HL-60/S4 treated with retinoic acid at 250 ng/mL for 4 days and 3 days (cell line): ENCODE results near the gene GPRASP1.
"Not testable (repeated sequence)": the region's sequence is repeated elsewhere in the genome, so short reads cannot be mapped to it uniquely, and the experiment has no call there.

ENCODE experiments used
- in situ Hi-C: fragments of 300-500 bp; cut with MboI; formaldehyde crosslinking; loops from 2 replicates; pipeline ENCODE4 v1.7.0; 2022; ENCODE audit warnings: low sequenced_read_pairs

GPRASP1 gene, protein sequence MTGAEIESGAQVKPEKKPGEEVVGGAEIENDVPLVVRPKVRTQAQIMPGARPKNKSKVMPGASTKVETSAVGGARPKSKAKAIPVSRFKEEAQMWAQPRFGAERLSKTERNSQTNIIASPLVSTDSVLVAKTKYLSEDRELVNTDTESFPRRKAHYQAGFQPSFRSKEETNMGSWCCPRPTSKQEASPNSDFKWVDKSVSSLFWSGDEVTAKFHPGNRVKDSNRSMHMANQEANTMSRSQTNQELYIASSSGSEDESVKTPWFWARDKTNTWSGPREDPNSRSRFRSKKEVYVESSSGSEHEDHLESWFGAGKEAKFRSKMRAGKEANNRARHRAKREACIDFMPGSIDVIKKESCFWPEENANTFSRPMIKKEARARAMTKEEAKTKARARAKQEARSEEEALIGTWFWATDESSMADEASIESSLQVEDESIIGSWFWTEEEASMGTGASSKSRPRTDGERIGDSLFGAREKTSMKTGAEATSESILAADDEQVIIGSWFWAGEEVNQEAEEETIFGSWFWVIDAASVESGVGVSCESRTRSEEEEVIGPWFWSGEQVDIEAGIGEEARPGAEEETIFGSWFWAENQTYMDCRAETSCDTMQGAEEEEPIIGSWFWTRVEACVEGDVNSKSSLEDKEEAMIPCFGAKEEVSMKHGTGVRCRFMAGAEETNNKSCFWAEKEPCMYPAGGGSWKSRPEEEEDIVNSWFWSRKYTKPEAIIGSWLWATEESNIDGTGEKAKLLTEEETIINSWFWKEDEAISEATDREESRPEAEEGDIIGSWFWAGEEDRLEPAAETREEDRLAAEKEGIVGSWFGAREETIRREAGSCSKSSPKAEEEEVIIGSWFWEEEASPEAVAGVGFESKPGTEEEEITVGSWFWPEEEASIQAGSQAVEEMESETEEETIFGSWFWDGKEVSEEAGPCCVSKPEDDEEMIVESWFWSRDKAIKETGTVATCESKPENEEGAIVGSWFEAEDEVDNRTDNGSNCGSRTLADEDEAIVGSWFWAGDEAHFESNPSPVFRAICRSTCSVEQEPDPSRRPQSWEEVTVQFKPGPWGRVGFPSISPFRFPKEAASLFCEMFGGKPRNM (N-terminal part only)

DNA sequence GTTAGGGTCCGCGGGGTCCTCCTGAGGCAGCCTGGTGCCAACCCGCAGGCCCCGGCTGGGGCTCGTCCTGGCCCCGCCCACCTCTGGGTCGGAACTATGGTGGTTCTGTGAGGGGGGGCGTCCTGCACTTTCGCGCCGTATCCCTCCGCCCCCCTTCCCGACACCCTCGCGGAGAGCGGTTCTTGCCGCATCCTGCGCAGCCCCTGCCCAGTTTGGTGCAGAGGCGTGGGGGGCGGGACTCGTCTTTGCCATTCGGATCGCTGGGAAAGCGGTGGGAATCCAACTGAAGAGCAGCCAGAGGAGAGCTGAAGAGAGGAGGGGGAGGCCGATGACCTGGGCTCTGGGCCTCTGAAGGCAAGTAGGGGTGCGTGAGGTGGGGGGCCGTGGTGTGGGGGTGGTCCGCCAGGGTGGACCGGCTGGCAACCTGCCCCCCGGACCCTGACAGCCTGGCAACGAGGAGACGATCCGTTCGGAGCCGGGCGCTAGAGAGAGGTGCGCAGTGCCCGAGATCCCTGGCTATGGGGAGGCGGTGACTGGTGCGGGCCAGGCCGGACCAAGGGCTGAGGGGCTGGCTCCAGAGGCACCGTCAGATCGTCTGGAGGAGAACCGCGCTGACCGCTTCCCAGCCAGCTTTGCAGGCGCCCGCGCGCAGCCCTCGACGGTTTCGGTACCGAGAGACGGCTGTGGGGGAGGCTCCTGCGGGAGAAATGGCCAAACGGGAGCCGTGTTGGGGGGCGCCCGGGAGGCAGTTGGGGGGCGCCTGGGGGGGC, at the start of gene GPRASP1:
TSS of gene GPRASP1 (plus strand) at position 242 of the 770 bp plus-strand sequence. CDS start 2,431 bp downstream, outside the sequence.
- in situ Hi-C loops, result no loop called here

DNA sequence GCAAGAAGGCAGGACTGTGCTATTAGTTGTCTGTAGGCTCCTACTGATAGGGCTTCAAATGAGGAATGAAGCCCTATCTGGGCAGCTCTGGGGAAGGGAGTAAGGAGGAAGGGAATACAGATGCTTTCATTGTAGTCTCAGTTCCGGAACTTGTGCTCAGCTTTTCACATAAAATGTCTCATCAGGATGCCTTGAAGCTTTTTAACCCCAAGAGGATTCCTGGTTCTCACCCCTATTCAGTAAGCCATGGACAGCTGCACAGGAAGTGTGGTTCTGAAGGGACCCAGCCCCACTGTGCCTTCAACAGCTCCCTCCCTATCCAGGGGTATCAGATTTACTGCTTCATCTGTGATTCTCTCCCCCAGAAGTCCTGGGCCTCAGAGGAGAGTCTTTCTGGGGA, 47.0 kb upstream of the GPRASP1 start:
- in situ Hi-C loops, result no loop called here

DNA sequence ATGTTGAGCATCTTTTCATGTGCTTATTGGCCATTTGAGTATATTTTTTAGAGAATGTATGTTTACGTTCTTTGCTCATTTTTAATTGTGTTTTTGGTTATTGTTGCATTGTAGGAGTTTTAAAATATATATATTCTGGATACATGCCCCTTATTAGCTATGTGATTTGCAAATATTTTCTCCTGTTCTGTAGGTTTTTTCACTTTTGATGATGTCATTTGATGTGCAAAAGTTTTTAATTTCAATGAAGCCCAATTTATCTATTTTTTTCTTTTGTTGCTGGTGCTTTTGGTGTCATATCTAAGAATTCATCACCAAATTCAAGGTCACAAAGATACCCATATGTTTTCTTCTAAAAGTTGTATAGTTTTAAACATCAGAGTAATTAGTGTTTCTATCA, 45.2 kb upstream of the GPRASP1 start:
- in situ Hi-C loops, result no loop called here

DNA sequence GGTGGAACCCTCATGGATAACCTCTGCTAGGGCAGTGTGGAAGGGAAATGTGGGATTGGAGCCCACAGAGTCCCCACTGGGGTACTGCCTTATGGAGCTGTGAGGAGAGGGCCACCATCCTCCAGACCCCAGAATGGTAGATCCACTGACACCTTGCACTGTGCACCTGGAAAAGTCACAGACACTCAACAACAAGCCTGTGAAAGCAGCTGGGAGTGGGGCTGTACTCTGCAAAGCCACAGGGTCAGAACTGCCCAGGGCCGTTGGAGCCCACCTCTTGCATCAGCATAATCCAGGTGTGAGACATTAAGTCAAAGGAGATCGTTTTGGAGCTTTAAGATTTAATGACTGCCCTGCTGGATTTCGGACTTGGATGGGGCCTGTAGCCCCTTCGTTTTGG, 40.4 kb upstream of the GPRASP1 start:
- in situ Hi-C loops, result no loop called here

DNA sequence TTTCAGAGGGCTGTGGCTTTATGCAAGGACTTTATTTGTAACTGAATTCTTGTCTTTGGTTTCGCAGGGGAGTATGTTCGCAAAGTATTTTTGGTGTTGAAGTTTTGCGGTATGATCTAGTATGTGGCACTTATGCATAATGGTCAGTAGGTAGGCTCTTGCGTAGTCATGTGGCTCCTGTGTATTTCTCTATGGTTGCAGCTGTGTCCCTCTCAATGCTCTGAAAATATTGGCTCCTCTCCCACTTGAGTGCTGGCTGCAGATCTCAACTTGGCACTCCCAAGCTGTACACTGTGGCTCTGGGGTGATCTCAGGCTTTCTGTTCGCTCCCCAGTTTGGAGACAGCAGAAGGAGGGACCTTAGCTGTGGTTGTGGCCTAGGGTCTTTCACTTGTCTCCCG, 27.2 kb upstream of the GPRASP1 start:
- in situ Hi-C loops, result no loop called here

DNA sequence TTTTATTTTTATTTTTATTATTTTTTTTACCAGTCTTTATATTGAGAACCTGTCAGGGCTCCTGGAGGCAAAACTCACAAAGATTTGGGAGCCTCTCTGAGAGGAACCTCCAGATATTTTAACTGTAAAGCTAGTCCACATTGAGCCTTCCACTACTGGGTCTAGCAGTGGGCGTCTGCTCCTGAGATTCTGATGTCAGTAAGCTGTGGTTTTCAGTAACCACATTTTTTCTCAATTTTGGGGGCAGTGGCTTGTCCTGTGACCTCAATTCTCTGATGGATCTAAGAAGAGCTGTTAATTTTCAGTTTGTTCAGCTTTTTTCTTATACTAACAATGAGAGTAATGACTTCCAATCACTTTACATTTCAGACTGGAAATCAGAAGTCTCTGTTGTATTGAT, 23.6 kb upstream of the GPRASP1 start:
- in situ Hi-C loops, result no loop called here

DNA sequence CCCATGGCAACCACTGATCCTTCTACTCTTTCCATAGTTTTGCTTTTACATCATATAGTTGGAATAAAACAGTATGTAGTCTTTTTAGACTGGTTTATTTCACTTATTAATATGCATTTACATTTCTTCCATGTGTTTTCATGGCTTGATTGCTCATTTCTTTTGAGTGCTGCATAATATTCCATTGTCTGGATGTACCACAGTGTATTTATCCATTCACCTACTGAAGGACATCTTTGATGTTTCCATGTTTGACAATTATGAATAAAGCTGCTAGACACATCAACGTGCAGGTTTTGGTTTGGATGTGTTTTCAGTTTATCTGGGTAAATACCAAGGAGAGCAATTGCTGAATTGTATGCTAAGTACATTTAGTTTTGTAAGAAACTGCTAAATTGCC, 13.7 kb upstream of the GPRASP1 start:
- in situ Hi-C loops, result no loop called here

DNA sequence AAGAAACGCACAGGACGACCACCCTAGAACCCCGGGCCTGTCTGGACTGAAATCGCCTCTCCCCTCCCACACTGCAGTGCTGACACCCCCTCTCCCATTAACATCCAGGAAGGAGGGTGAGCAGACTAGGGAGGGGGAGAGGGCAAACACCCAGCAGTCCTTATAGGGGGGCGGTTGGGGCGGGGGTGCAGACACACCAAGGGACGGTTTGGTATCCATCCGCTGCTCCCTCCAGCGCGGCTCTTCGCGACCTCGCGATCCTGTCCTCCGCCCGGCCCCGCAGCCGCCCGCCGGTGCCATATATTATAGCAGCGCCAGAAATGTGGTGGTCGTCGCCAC, 411 bp upstream of the GPRASP1 start:
- in situ Hi-C loops, result no loop called here

DNA sequence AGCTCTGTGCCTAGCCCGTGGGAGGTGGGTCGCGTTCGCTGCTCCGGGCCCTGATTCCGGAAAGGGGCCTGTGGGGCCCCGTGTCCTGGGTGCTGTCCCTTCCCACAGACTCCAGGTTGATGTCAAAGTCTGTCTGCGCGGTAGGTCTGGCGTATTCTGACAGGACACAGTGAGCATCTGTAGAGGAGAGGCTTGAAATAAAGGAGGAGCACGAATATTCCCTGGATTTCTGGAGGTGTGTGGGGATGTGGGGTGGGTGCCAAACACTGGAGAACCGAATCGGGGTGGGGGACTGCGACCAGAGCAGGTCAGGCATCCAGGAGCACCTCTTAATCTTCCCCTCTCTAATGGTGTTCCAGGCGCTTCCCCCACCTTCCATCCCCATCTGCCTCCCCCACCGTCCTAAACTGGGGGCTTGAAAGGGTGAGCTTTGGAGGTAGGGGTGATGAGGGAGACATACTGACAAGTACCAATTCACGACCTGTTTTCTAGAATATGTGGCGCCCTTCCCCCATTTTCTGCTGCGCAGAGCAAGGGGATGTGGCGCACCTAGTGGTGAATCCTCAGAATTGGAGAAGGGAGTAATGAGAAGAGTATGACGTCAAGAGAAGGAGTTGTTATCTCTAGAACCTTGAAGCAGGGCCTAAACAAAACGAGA, 877 bp downstream of the GPRASP1 start:
- in situ Hi-C loops, result no loop called here

DNA sequence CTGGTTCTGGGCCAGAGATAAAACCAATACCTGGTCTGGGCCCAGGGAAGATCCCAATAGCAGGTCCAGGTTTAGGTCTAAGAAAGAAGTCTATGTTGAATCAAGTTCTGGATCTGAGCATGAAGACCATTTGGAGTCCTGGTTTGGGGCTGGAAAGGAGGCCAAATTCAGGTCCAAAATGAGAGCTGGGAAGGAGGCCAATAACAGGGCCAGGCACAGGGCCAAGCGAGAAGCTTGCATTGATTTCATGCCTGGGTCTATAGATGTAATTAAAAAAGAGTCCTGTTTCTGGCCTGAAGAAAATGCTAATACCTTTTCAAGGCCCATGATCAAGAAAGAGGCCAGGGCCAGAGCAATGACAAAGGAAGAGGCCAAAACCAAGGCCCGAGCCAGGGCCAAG, 3.4 kb downstream of the GPRASP1 start:
- in situ Hi-C loops, result no loop called here

DNA sequence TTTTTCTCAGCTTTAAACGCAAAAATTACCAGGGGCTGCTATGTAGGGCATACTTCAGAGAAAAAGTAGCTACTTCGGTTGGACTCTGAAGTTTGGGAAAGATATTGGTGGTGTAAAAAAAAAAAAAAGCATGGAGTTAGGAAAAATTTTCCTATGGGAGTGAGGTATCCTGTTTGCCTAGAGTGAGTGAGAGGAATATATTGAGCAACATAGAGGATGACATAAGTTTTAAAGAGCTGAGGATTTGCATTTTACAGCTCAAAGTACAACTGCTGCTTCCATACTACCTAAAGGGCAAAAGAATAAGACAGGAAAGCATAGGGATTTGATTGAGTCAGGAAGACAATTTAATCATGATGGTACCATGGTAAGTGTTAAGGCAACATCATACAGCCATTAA, 7.3 kb downstream of the GPRASP1 start:
- in situ Hi-C loops, result no loop called here

DNA sequence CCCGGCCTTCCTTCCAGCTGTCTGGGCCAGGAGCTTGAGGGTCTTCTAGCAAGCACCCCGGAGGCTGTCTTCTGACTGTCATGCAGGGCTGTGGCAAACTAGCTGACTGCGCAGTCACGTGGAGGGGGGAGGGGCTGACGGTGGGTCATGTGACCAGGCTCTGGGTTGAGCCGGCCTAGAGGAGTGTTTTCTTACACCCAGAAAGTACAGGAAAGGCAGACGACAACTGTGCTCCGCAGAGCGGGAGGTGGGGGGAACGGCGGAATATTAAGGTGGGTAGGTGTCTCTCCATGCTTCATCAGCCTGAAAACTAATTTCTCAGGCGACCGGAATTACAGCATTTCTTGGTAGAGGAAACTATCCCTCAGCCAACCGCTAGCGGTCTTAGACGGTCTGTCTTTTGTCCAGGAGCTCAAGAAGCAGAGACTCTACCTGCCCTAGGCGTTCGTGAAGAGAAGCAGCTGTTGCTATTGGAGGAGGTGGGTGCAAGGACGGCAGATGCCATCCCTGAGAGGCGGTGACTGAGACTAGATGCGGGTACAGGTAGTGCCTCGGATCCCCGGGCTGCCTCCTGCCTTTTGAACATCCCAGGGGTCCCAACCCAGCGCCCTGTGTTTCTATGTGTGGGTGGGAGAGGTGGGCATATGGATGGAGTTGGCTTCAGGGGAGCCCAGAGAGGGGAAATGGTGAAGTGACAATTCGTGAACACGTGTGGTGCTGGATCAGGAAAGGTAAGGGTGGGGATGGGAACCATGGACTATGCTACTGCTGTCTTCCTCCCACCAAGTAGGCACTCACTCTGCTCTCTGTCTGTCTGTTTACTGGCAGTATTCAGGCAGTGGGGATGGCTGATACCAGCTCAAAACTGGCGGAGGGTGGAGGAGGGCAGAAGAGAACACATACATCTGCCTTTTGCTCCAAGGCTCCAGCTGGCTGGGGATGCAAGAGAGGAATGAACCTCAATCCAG, 8.8 kb downstream of the GPRASP1 start:
- in situ Hi-C loops, result no loop called here

DNA sequence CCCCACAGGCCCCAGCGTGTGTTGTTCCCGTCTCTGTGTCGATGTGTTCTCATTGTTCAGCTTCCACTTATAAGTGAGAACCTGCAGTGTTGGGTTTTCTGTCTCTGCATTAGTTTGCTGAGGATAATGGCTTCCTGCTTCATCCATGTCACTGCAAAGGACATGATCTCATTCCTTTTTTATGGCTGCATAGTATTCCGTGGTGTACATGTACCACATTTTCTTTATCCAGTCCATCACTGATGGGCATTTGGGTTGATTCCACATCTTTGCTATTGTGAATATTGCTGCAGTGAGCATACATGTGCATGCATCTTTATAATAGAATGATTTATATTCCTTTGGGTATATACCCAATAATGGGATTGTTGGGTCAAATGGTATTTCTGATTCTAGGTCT, 12.5 kb downstream of the GPRASP1 start:
- in situ Hi-C loops, result not testable (repeated sequence)

DNA sequence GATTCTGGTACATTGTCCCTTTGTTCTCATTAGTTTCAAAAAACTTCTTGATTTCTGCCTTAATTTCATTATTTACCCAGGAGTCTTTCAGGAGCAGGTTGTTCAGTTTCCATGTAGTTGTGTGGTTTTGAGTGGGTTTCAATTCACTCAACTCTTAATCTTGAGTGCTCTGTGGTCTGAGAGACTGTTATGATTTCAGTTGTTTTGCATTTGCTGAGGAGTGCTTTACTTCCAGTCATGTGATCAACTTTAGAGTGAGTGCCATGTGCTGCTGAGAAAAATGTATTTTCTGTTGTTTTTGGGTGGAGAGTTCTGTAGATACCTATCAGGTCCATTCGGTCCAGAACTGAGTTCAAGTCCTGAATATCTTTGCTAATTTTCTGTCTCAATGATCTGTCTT, 15.8 kb downstream of the GPRASP1 start:
- in situ Hi-C loops, result not testable (repeated sequence)

DNA sequence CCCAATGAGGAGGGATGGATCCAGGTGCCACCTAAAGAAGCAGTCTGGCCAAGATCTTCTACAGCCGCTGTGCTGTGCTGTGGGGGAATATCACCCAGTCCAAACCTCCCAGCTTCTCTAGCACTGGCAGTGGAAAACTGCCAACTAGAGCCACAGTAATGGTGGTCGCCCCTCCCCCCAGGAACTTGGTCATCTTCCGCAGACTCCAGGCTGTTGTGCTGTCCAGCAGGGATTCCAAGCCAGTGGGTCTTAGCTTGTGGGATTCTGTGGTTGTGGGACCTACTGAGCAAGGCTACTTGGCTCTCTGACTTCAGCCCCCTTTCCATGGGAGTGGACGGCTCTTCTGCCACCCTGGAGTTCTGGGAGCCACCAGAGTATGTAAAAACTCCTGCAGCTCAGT, 18.2 kb downstream of the GPRASP1 start:
- in situ Hi-C loops, result no loop called here

DNA sequence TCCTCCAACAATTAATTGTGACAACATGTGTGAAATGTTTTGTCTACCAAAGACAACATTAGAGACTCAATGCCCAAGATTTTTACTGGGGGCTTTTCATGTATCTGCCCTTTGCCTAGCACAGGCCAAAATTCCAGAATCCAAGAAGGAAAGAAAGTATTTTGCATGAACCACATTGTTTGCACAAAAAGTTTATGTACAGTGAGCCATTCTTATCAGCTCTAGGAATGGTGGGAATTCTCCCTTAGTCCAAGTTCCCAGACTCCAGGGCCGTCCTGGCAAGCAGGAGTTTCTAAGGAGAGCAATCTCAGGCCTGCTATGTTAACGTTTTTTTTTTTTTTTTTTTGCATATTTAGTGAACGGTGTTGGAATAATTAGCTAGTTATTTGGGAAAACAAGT, 21.6 kb downstream of the GPRASP1 start:
- in situ Hi-C loops, result no loop called here

DNA sequence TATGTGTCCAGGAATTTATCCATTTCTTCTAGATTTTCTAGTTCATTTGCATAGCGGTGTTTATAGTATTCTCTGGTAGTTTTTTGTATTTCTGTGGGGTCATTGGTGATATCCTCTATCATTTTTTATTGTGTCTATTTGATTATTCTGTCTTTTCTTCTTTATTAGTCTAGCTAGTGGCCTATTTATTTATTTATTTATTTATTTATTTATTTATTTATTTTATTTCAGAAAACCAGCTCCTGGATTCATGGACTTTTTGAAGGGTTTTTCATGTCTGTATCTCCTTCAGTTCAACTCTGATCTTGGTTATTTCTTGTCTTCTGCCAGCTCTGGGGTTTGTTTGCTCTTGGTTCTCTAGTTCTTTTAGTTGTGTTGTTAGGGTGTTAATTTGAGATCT, 26.2 kb downstream of the GPRASP1 start:
- in situ Hi-C loops, result not testable (repeated sequence)

DNA sequence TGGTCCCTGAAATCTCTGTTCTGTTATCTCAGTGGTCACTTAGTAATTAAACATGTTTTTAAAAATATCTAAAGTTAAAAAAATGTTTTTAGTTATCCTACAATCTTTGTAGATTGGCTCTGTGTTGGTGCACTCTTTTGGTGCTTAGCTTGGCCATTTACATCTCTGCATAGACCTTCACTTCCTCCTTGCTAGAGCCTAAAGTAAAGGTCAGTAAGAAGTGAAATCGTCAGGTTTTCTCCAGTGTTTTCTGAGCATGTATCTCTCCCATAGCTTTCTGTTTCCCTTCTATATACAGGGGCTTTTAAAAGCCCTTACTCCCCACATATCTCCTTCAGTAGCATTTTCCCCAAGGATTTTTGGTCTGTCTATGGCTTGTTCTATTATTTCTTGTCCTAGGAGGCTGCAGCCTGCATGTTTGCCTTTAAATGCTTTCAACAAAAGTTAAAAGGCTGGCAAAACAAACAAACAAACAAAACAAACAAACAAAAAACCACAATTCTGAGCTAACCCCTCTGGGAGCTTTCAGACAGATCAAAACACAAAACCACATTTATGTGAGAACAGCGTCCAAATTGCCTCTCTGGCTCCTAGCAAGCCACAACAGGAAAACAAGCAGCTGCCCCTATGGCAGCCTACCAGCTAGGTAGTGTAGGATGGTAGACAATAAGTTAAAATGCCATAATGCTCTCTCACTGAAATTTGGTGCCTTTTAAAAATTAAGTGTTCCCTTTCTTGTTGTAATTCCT, 33.7 kb downstream of the GPRASP1 start:
- in situ Hi-C loops, result no loop called here

DNA sequence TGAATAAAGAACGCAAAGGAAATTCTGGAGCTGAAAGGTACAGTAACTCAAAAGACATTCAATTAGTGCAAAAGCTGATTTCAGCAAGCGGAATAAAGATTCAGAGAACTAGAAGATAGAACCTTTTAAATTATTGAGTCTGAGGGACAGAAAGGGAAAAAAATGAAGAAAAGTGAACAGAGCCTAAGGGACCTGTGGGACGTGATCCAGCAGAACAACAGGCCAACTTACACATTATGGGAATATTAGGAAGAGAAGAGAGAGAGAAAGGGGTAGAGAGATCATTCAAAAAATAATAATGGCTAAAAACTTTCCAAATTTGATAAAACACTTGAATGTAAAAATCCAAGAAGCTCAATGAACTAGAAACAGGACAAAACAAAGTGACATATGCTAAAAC, 43.5 kb downstream of the GPRASP1 start:
- in situ Hi-C loops, result no loop called here
